Liver (tissue), 9 donors: ENCODE data around the gene PTPN14. TPM values are rescaled to one million over a fixed set of nuclear protein-coding genes. Genes with fewer than 3 reads are reported as not detected.

Experiments
- DNase-seq: peaks from one replicate; pipeline ENCODE4 v3.0.0-alpha.2; 2017; ENCODE audit warnings: low spot score
- H3K27ac ChIP-seq, 2 donors: one replicate each; pipeline ENCODE4 v1.7.0; 2013; ENCODE audit warnings: inconsistent platforms in 2 of 2, low read length in 2 of 2, control low read depth in 1 of 2, low read depth in 1 of 2, mild to moderate bottlenecking in 1 of 2
- H3K27me3 ChIP-seq, 4 donors: one replicate each; pipeline versions ENCODE4 v1.6.1 to v1.7.0; 2013; ENCODE audit warnings: low read length in 3 of 4, inconsistent platforms in 1 of 4, mild to moderate bottlenecking in 1 of 4, moderate library complexity in 1 of 4; ENCODE audit not compliant: control insufficient read depth in 4 of 4, insufficient read depth in 4 of 4
- H3K36me3 ChIP-seq, 4 donors: one replicate each; pipeline versions ENCODE4 v1.6.1 to v1.7.0; 2013; ENCODE audit warnings: low read length in 3 of 4, mild to moderate bottlenecking in 3 of 4, low read depth in 1 of 4, moderate library complexity in 1 of 4; ENCODE audit not compliant: control insufficient read depth in 4 of 4, insufficient read depth in 3 of 4
- H3K4me1 ChIP-seq, 4 donors: one replicate each; pipeline versions ENCODE4 v1.6.1 to v1.7.0; 2013; ENCODE audit warnings: low read length in 3 of 4, mild to moderate bottlenecking in 3 of 4, moderate library complexity in 1 of 4; ENCODE audit not compliant: control insufficient read depth in 4 of 4, insufficient read depth in 4 of 4
- H3K4me3 ChIP-seq, 3 donors: one replicate each; pipeline versions ENCODE4 v1.6.1 to v1.7.0; 2013; ENCODE audit warnings: low read length in 3 of 3, control low read depth in 1 of 3, low read depth in 1 of 3, mild to moderate bottlenecking in 1 of 3
- H3K9ac ChIP-seq, 2 donors: one replicate each; pipeline ENCODE4 v1.7.0; 2013; ENCODE audit warnings: low read length in 2 of 2, mild to moderate bottlenecking in 2 of 2, moderate library complexity in 2 of 2, control low read depth in 1 of 2, low read depth in 1 of 2
- H3K9me3 ChIP-seq, 4 donors: one replicate each; pipeline versions ENCODE4 v1.6.1 to v1.7.0; 2013; ENCODE audit warnings: low read length in 3 of 4; ENCODE audit not compliant: control insufficient read depth in 4 of 4
- EGR1 ChIP-seq, 2 donors: IDR thresholded peaks; 2 replicates each; pipeline ENCODE4 v1.6.1; 2016 to 2018; ENCODE audit warnings: antibody characterized with exemption in 2 of 2, low read depth in 2 of 2
- FOXA1 ChIP-seq: IDR thresholded peaks from 2 replicates; pipeline ENCODE4 v1.6.1; 2016; ENCODE audit warnings: antibody characterized with exemption
- FOXA2 ChIP-seq: IDR thresholded peaks from 2 replicates; pipeline ENCODE4 v1.6.1; 2016; ENCODE audit warnings: antibody characterized with exemption
- GABPA ChIP-seq, 2 donors: IDR thresholded peaks in 1 of 2; conservative IDR thresholded peaks in 1 of 2; 2 replicates each; pipeline ENCODE4 v1.6.1; 2016; ENCODE audit warnings: antibody characterized with exemption in 2 of 2, mild to moderate bottlenecking in 1 of 2, moderate library complexity in 1 of 2
- HNF4A ChIP-seq, 2 donors: conservative IDR thresholded peaks; 2 replicates each; pipeline ENCODE4 v1.6.1; 2016; ENCODE audit warnings: antibody characterized with exemption in 2 of 2, mild to moderate bottlenecking in 2 of 2
- HNF4G ChIP-seq: IDR thresholded peaks from 2 replicates; pipeline ENCODE4 v1.6.1; 2016; ENCODE audit warnings: antibody characterized with exemption
- NR2F2 ChIP-seq: IDR thresholded peaks from 2 replicates; pipeline ENCODE4 v1.6.1; 2016; ENCODE audit warnings: antibody characterized with exemption
- RAD21 ChIP-seq, 2 donors: IDR thresholded peaks; 2 replicates each; pipeline ENCODE4 v1.6.1; 2016; ENCODE audit warnings: antibody characterized with exemption in 2 of 2, mild to moderate bottlenecking in 2 of 2
- RXRA ChIP-seq, 2 donors: IDR thresholded peaks; 2 replicates each; pipeline ENCODE4 v1.6.1; 2017 to 2018; ENCODE audit warnings: antibody characterized with exemption in 2 of 2, mild to moderate bottlenecking in 1 of 2
- SP1 ChIP-seq: IDR thresholded peaks from 2 replicates; pipeline ENCODE4 v1.6.1; 2018; ENCODE audit warnings: antibody characterized with exemption, mild to moderate bottlenecking
- TAF1 ChIP-seq: conservative IDR thresholded peaks from 2 replicates; pipeline ENCODE4 v1.6.1; 2016; ENCODE audit warnings: antibody characterized with exemption, mild to moderate bottlenecking
- YY1 ChIP-seq: IDR thresholded peaks from 2 replicates; pipeline ENCODE4 v1.6.1; 2016; ENCODE audit warnings: antibody characterized with exemption, mild to moderate bottlenecking
- ZBTB33 ChIP-seq: IDR thresholded peaks from 2 replicates; pipeline ENCODE4 v1.6.1; 2016; ENCODE audit warnings: antibody characterized with exemption
- WGBS: extraction: QIAGEN DNeasy Blood & Tissue Kit; methylation state at CpG from one replicate; pipeline ENCODE4 v1.1.7; 2013; 5-methylcytosine and 5-hydroxymethylcytosine counted together
- polyA plus RNA-seq, 2 donors: library from polyadenylated mRNA; stranded (reverse) in 1 of 2; unstranded in 1 of 2; fragments of 200-250 nt in 1 of 2; fragments of >200 nt in 1 of 2; fragmentation: Nextera tagmentation in 1 of 2; extraction: Ambion mirVana in 1 of 2; gene quantifications; one replicate each; pipeline versions ENCODE4 v1.2.1 to v1.2.3, GENCODE V29; 2013 to 2015
- total RNA-seq, 2 donors: library from RNA; depleted of rRNA; stranded (reverse); fragments of >200 nt; gene quantifications; one replicate each; pipeline ENCODE4 v1.2.3, GENCODE V29; 2014
- TF ChIP-seq, protein P1 (sequence below): fragments of 150-350 bp; IDR thresholded peaks from 2 replicates; pipeline ENCODE4 v1.5.1; 2017; ENCODE audit warnings: improper control_type of control experiment, low read depth, low read length; ENCODE audit not compliant: missing input control
- TF ChIP-seq, protein P2 (sequence below): IDR thresholded peaks from 2 replicates; pipeline ENCODE4 v1.6.1; 2016; ENCODE audit warnings: antibody characterized with exemption, mild to moderate bottlenecking
- TF ChIP-seq, protein P3 (sequence below): IDR thresholded peaks from 2 replicates; pipeline ENCODE4 v1.6.1; 2016; ENCODE audit warnings: antibody characterized with exemption
- TF ChIP-seq, protein P4 (sequence below): IDR thresholded peaks from 2 replicates; pipeline ENCODE4 v1.6.1; 2016; ENCODE audit warnings: antibody characterized with exemption
- donor health status: healthy.
- donor health status: healthy.
- donor health status: healthy.
- donor health status: healthy.
- donor health status: healthy.

The PTPN14 gene
- total and polyA plus RNA-seq, 4 donors: 0.54 to 3.2 (median 1.5) TPM

DNA sequence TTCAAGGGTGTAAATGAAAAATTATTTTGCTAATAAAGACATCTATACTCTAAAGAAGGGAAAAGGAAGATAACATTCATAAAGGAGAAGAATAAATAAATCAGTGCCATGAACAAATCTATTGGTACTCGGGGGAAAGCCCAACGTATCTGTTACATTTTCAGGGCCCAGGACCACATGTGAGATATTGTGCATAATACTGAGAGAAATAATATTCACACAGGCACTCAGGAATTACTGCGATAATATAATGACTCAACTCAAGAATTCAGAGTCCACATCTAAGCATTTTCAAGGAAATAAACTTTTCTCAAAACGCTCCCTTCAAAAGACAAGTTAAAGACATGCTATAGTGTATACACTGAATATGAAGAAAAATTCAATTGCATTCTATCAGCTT lies 161.7 kb downstream of the PTPN14 start (continued):
- TF ChIP-seq, protein P1, sequence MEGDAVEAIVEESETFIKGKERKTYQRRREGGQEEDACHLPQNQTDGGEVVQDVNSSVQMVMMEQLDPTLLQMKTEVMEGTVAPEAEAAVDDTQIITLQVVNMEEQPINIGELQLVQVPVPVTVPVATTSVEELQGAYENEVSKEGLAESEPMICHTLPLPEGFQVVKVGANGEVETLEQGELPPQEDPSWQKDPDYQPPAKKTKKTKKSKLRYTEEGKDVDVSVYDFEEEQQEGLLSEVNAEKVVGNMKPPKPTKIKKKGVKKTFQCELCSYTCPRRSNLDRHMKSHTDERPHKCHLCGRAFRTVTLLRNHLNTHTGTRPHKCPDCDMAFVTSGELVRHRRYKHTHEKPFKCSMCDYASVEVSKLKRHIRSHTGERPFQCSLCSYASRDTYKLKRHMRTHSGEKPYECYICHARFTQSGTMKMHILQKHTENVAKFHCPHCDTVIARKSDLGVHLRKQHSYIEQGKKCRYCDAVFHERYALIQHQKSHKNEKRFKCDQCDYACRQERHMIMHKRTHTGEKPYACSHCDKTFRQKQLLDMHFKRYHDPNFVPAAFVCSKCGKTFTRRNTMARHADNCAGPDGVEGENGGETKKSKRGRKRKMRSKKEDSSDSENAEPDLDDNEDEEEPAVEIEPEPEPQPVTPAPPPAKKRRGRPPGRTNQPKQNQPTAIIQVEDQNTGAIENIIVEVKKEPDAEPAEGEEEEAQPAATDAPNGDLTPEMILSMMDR: no peak
- TF ChIP-seq, protein P2, sequence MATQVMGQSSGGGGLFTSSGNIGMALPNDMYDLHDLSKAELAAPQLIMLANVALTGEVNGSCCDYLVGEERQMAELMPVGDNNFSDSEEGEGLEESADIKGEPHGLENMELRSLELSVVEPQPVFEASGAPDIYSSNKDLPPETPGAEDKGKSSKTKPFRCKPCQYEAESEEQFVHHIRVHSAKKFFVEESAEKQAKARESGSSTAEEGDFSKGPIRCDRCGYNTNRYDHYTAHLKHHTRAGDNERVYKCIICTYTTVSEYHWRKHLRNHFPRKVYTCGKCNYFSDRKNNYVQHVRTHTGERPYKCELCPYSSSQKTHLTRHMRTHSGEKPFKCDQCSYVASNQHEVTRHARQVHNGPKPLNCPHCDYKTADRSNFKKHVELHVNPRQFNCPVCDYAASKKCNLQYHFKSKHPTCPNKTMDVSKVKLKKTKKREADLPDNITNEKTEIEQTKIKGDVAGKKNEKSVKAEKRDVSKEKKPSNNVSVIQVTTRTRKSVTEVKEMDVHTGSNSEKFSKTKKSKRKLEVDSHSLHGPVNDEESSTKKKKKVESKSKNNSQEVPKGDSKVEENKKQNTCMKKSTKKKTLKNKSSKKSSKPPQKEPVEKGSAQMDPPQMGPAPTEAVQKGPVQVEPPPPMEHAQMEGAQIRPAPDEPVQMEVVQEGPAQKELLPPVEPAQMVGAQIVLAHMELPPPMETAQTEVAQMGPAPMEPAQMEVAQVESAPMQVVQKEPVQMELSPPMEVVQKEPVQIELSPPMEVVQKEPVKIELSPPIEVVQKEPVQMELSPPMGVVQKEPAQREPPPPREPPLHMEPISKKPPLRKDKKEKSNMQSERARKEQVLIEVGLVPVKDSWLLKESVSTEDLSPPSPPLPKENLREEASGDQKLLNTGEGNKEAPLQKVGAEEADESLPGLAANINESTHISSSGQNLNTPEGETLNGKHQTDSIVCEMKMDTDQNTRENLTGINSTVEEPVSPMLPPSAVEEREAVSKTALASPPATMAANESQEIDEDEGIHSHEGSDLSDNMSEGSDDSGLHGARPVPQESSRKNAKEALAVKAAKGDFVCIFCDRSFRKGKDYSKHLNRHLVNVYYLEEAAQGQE: no peak
- TF ChIP-seq TAF1: no peak

GRCh38 chr1:214386747-214387146 lies 164.7 kb downstream of the PTPN14 start:
- Histone ChIP-seq H3K4me1 (no peaks in the 10 kb centered on the region), H3K27me3 (no peaks in the 10 kb centered on the region), H3K36me3 (no peaks in the 10 kb centered on the region), H3K9ac (no peak overlapping the region), H3K4me3 (no peak overlapping the region), H3K9me3 (no peaks in the 10 kb centered on the region), H3K27ac (no peak overlapping the region)
- TF ChIP-seq RAD21 (IDR thresholded peaks at IDR 0.05) (no peak), GABPA (IDR thresholded peaks at IDR 0.05 in 1 of 2, conservative IDR thresholded peaks at IDR 0.05 in 1 of 2) (no peak), YY1 (no peak), TAF1 (no peak), RXRA (IDR thresholded peaks at IDR 0.05) (no peak), HNF4A (conservative IDR thresholded peaks at IDR 0.05) (no peak), ZBTB33 (no peak), SP1 (no peak), HNF4G (no peak), FOXA1 (no peak), EGR1 (IDR thresholded peaks at IDR 0.05; ENCODE audit: low read depth in 2 of 2) (no peak), NR2F2 (no peak), FOXA2 (no peak)
- TF ChIP-seq, protein P3, sequence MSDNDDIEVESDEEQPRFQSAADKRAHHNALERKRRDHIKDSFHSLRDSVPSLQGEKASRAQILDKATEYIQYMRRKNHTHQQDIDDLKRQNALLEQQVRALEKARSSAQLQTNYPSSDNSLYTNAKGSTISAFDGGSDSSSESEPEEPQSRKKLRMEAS: no peak
- TF ChIP-seq, protein P1: no peak
- TF ChIP-seq, protein P4, sequence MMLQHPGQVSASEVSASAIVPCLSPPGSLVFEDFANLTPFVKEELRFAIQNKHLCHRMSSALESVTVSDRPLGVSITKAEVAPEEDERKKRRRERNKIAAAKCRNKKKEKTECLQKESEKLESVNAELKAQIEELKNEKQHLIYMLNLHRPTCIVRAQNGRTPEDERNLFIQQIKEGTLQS: no peak
- TF ChIP-seq, protein P2: no peak
- WGBS: 92% methylated on average over 14 of the region's 14 CpGs
- DNase-seq: no peak
